H9 (cell line): Measurements from ENCODE around the gene DISC1. TPM values are rescaled to one million over a fixed set of nuclear protein-coding genes. Genes with fewer than 3 reads are reported as not detected.

ENCODE experiments used
- DNase-seq: peaks from one replicate; pipeline ENCODE4 v3.0.0-alpha.2; 2017
- H2AFZ ChIP-seq: one replicate; pipeline ENCODE4 v1.6.1; 2013; ENCODE audit warnings: mild to moderate bottlenecking, low read length, control low read depth, moderate library complexity
- H2AK5ac ChIP-seq: 2 replicates; pipeline ENCODE4 v1.6.1; 2013; ENCODE audit warnings: low read length, control low read depth, mixed read lengths; ENCODE audit not compliant: insufficient read length
- H2BK120ac ChIP-seq: one replicate; pipeline ENCODE4 v1.6.1; 2013; ENCODE audit warnings: low read depth, mild to moderate bottlenecking, low read length, control low read depth, inconsistent platforms; ENCODE audit not compliant: poor library complexity, severe bottlenecking
- H2BK12ac ChIP-seq: 2 replicates; pipeline ENCODE4 v1.6.1; 2013; ENCODE audit warnings: low read length, control low read depth, mixed read lengths, low read depth; ENCODE audit not compliant: insufficient read length
- H2BK15ac ChIP-seq: 2 replicates; pipeline ENCODE4 v1.6.1; 2013; ENCODE audit warnings: low read depth, low read length, control low read depth
- H2BK20ac ChIP-seq: one replicate; pipeline ENCODE4 v1.6.1; 2013; ENCODE audit warnings: low read depth, mild to moderate bottlenecking, low read length, control low read depth, inconsistent platforms; ENCODE audit not compliant: poor library complexity, severe bottlenecking
- H2BK5ac ChIP-seq: 2 replicates; pipeline ENCODE4 v1.6.1; 2013; ENCODE audit warnings: low read length, control low read depth, mixed read lengths; ENCODE audit not compliant: insufficient read length
- H3K14ac ChIP-seq: 2 replicates; pipeline ENCODE4 v1.6.1; 2013; ENCODE audit warnings: low read length, control low read depth; ENCODE audit not compliant: insufficient read depth
- H3K18ac ChIP-seq: 2 replicates; pipeline ENCODE4 v1.6.1; 2013; ENCODE audit warnings: low read depth, mild to moderate bottlenecking, mixed read lengths, low read length, control low read depth; ENCODE audit not compliant: insufficient read length
- H3K23ac ChIP-seq: 2 replicates; pipeline ENCODE4 v1.6.1; 2013; ENCODE audit warnings: low read length, control low read depth, mixed read lengths, low read depth; ENCODE audit not compliant: insufficient read length
- H3K23me2 ChIP-seq: 2 replicates; pipeline ENCODE4 v1.6.1; 2013; ENCODE audit warnings: low read depth, mild to moderate bottlenecking, mixed read lengths, low read length, control low read depth; ENCODE audit not compliant: insufficient read length, poor library complexity, severe bottlenecking
- H3K27ac ChIP-seq: 2 replicates; pipeline ENCODE4 v1.5.1; 2013; ENCODE audit warnings: low read length, control low read depth, mixed read lengths, low read depth; ENCODE audit not compliant: insufficient read length
- H3K27me3 ChIP-seq: 2 replicates; pipeline ENCODE4 v1.6.1; 2013; ENCODE audit warnings: low read length, control low read depth, inconsistent platforms; ENCODE audit not compliant: insufficient read depth
- H3K4ac ChIP-seq: 2 replicates; pipeline ENCODE4 v1.6.1; 2013; ENCODE audit warnings: low read depth, mild to moderate bottlenecking, control low read depth, inconsistent platforms, low read length, moderate library complexity
- H3K4me1 ChIP-seq: 2 replicates; pipeline ENCODE4 v1.6.1; 2013; ENCODE audit warnings: low read length, control low read depth, inconsistent platforms; ENCODE audit not compliant: insufficient read depth
- H3K4me2 ChIP-seq: 2 replicates; pipeline ENCODE4 v1.6.1; 2013; ENCODE audit warnings: low read length, control low read depth, mixed read lengths; ENCODE audit not compliant: insufficient read length, insufficient read depth
- H3K56ac ChIP-seq: 2 replicates; pipeline ENCODE4 v1.6.1; 2013; ENCODE audit warnings: low read depth, mild to moderate bottlenecking, mixed read lengths, low read length, control low read depth; ENCODE audit not compliant: insufficient read length
- H3K79me1 ChIP-seq: 2 replicates; pipeline ENCODE4 v1.6.1; 2013; ENCODE audit warnings: low read depth, mild to moderate bottlenecking, moderate library complexity, low read length, control low read depth, inconsistent platforms; ENCODE audit not compliant: insufficient read depth, poor library complexity, severe bottlenecking
- H3K79me2 ChIP-seq: 2 replicates; pipeline ENCODE4 v1.6.1; 2013; ENCODE audit warnings: low read length, control low read depth, inconsistent platforms; ENCODE audit not compliant: insufficient read depth
- H3K9ac ChIP-seq: 2 replicates; pipeline ENCODE4 v1.6.1; 2013; ENCODE audit warnings: low read length, control low read depth, mixed read lengths; ENCODE audit not compliant: insufficient read length; ENCODE audit errors: extremely low read depth
- H3K9me3 ChIP-seq: one replicate; pipeline ENCODE4 v1.6.1; 2013; ENCODE audit warnings: low read depth, low read length, inconsistent platforms; ENCODE audit not compliant: control insufficient read depth
- H3T11ph ChIP-seq: one replicate; pipeline ENCODE4 v1.6.1; 2013; ENCODE audit warnings: mild to moderate bottlenecking, low read length, control low read depth, inconsistent platforms
- H4K20me1 ChIP-seq: one replicate; pipeline ENCODE4 v1.6.1; 2013; ENCODE audit not compliant: control insufficient read depth, insufficient read length, insufficient read depth
- H4K5ac ChIP-seq: 2 replicates; pipeline ENCODE4 v1.6.1; 2013; ENCODE audit warnings: low read depth, mild to moderate bottlenecking, mixed read lengths, low read length, control low read depth; ENCODE audit not compliant: insufficient read length
- H4K8ac ChIP-seq: replicated peaks from 2 replicates; pipeline ENCODE4 v1.6.1; 2013; ENCODE audit warnings: low read length, control low read depth, mixed read lengths, low read depth; ENCODE audit not compliant: insufficient read length
- H4K91ac ChIP-seq: 2 replicates; pipeline ENCODE4 v1.6.1; 2013; ENCODE audit warnings: low read depth, mild to moderate bottlenecking, moderate library complexity, mixed read lengths, low read length, control low read depth; ENCODE audit not compliant: insufficient read length
- H3K27ac Mint-ChIP-seq, 3 experiments: 2 replicates in 2 of 3; 3 replicates in 1 of 3; pipeline ENCODE4 v1.8.0; 2020 to 2021; ENCODE audit warnings: mixed read lengths in 3 of 3, mild to moderate bottlenecking in 1 of 3, moderate library complexity in 1 of 3
- H3K27me3 Mint-ChIP-seq: 2 replicates; pipeline ENCODE4 v1.8.0; 2021; ENCODE audit warnings: low read depth, mild to moderate bottlenecking, moderate library complexity, mixed read lengths
- H3K36me3 Mint-ChIP-seq, 3 experiments: 2 replicates in 2 of 3; 3 replicates in 1 of 3; pipeline ENCODE4 v1.8.0; 2020 to 2021; ENCODE audit warnings: low read depth in 3 of 3, mixed read lengths in 3 of 3; ENCODE audit not compliant: insufficient read depth in 1 of 3
- H3K4me1 Mint-ChIP-seq, 2 experiments: 2 replicates each; pipeline ENCODE4 v1.8.0; 2020; ENCODE audit warnings: mixed read lengths in 2 of 2
- H3K4me3 Mint-ChIP-seq, 2 experiments: 2 replicates in 1 of 2; 3 replicates in 1 of 2; pipeline ENCODE4 v1.8.0; 2020 to 2021; ENCODE audit warnings: mild to moderate bottlenecking in 2 of 2, mixed read lengths in 2 of 2, moderate library complexity in 1 of 2
- H3K9me3 Mint-ChIP-seq, 2 experiments: 2 replicates in 1 of 2; 3 replicates in 1 of 2; pipeline ENCODE4 v1.8.0; 2020; ENCODE audit warnings: mild to moderate bottlenecking in 2 of 2, mixed read lengths in 2 of 2, moderate library complexity in 1 of 2
- CTCF ChIP-seq: fragments of 200-600 bp; sonication (generic); conservative IDR thresholded peaks from 3 replicates; pipeline ENCODE4 v1.8.0; 2021; ENCODE audit warnings: antibody characterized with exemption, mild to moderate bottlenecking
- total RNA-seq: library from RNA; stranded (reverse); gene quantifications from 2 replicates; pipeline ENCODE4 v1.2.1, GENCODE V29; 2021

The DISC1 gene
- total RNA-seq, 1 experiment from 2014 or later = 2.5 TPM

GRCh38 chr1:232031156-232031555, 404.6 kb downstream of the DISC1 start:
- no peak overlapping the region for H3K27ac Mint-ChIP-seq
- no peaks in the 10 kb centered on the region; a peak in 1 of 5 replicates for H3K9me3 Mint-ChIP-seq
- no peak overlapping the region for H2BK12ac ChIP-seq

More at GRCh38 chr1:232031156-232031555, 404.6 kb downstream of the DISC1 start:
- peaks cover 4 to 11% of the 10 kb centered on the region in 2 experiments for H3K4me1 Mint-ChIP-seq
- H3K4me2 ChIP-seq = no peak overlapping the region
- H3K79me2 ChIP-seq = no peaks in the 10 kb centered on the region
- H3K9ac ChIP-seq = no peak overlapping the region
- H2BK15ac ChIP-seq = no peak overlapping the region
- H4K91ac ChIP-seq = no peak overlapping the region
- H4K20me1 ChIP-seq = no peaks in the 10 kb centered on the region
- H3K14ac ChIP-seq = no peak overlapping the region
- H2AK5ac ChIP-seq = no peak overlapping the region
- no peak overlapping the region for H3K27ac ChIP-seq
- no peak overlapping the region for H4K8ac ChIP-seq
- no peak overlapping the region for H4K5ac ChIP-seq
- DNase-seq = no peak
- no peak overlapping the region for H3T11ph ChIP-seq
- H3K4me1 ChIP-seq = no peaks in the 10 kb centered on the region
- H3K23me2 ChIP-seq = no peaks in the 10 kb centered on the region
- peaks cover 29% of the 10 kb centered on the region for H3K27me3 Mint-ChIP-seq
- no peak overlapping the region for H3K4me3 Mint-ChIP-seq
- H3K18ac ChIP-seq = no peak overlapping the region
- no peak overlapping the region for H3K4ac ChIP-seq
- no peaks in the 10 kb centered on the region for H3K36me3 Mint-ChIP-seq
- H3K23ac ChIP-seq = no peak overlapping the region
- no peaks in the 10 kb centered on the region for H3K27me3 ChIP-seq
- no peak overlapping the region for H3K56ac ChIP-seq
- no peak overlapping the region for H2BK120ac ChIP-seq
- no peak overlapping the region for H2BK5ac ChIP-seq
- H2AFZ ChIP-seq = no peak overlapping the region
- no peak for TF ChIP-seq CTCF
- no peak overlapping the region for H2BK20ac ChIP-seq
- H3K79me1 ChIP-seq = no peaks in the 10 kb centered on the region
- H3K9me3 ChIP-seq = no peaks in the 10 kb centered on the region
